Astrocyte (in vitro differentiated cells and primary cell): ENCODE measurements around the gene HPRT1.

ENCODE experiments used
- EZH2 ChIP-seq: IDR thresholded peaks from 2 replicates; pipeline ENCODE4 v1.6.1; 2012; ENCODE audit warnings: mild to moderate bottlenecking, low read length, inconsistent platforms; ENCODE audit not compliant: insufficient read depth
- TF ChIP-seq, protein P1 (sequence below): IDR thresholded peaks from 2 replicates; pipeline ENCODE4 v1.5.1; 2011; ENCODE audit warnings: low read depth, mild to moderate bottlenecking, inconsistent platforms, low read length, moderate library complexity; ENCODE audit not compliant: insufficient read depth

DNA sequence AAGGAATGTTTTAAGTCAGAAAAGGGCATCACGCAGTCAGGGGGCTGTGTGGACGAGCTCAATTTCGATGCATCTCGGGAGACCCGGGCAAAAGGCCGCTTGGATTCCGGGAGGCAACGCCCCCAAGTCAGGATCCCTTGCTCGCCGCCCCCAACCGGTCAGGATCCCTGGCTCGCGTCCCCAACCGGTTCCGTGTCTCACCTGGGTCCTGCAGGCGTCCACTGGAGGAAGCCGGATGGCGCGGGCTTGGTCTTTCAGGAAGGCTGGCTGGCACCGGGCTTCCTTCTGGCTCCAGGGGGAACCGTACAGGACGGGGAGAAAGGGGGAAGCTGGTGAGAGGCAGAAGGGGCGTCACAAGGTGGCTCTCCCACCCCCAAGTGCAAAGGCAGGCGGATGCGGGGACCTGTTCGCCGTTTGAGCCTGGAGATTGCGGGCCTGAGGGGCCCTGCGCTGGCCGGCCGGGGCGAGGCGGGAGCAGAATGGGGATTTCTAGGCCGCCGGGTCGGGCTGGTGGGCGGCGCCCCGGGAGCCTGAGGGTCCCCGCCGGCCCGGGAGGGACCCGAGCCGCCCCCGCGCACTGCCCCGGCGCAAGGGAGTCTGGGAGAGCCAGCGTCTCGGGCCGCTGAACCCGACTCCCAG is 84.7 kb downstream of the HPRT1 start:
- TF ChIP-seq, protein P1, sequence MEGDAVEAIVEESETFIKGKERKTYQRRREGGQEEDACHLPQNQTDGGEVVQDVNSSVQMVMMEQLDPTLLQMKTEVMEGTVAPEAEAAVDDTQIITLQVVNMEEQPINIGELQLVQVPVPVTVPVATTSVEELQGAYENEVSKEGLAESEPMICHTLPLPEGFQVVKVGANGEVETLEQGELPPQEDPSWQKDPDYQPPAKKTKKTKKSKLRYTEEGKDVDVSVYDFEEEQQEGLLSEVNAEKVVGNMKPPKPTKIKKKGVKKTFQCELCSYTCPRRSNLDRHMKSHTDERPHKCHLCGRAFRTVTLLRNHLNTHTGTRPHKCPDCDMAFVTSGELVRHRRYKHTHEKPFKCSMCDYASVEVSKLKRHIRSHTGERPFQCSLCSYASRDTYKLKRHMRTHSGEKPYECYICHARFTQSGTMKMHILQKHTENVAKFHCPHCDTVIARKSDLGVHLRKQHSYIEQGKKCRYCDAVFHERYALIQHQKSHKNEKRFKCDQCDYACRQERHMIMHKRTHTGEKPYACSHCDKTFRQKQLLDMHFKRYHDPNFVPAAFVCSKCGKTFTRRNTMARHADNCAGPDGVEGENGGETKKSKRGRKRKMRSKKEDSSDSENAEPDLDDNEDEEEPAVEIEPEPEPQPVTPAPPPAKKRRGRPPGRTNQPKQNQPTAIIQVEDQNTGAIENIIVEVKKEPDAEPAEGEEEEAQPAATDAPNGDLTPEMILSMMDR: no peak
- TF ChIP-seq EZH2: no peak
